ENCODE data around the gene FAM32A.
A peak's percentile ranks its signal among the peaks of the same experiment; 100 is the strongest.

FAM32A gene

DNA sequence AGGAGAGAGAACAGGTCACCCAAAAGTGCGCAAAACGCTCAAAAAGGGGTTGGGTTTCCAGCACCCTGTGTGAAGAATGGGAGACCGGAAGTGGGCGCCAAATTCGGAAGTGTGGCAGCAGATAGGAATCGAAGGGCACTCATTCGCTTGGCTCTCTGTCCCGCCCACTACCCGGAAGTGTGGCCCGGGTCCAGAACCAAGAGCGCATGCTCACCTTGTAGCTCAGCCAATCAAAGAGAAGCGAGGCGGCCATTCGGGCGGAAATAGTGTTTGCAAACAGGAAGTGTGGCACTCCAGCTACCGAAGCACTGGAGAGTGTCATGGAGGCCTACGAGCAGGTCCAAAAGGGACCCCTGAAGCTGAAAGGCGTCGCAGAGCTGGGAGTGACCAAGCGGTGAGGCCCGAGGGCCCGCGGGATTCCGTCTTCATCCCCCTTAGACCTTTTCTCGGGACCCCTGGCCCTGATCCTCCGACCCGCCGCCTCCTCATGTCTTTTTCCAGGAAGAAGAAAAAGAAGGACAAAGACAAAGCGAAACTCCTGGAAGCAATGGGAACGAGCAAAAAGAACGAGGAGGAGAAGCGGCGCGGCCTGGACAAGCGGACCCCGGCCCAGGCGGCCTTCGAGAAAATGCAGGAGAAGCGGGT, at the start of gene FAM32A:
Gene FAM32A, plus strand, starts transcription at position 288 of the 645 bp plus-strand sequence. Its CDS starts 33 bp downstream, at position 321.
- peak; percentile 99 for DNase-seq

GRCh38 chr19:16135430-16136127, 49.6 kb upstream of the FAM32A start:
- no peak for DNase-seq

- DNase-seq, result no peak
These were observed 48.8 kb upstream of the FAM32A start for GRCh38 chr19:16136185-16136999.

DNA sequence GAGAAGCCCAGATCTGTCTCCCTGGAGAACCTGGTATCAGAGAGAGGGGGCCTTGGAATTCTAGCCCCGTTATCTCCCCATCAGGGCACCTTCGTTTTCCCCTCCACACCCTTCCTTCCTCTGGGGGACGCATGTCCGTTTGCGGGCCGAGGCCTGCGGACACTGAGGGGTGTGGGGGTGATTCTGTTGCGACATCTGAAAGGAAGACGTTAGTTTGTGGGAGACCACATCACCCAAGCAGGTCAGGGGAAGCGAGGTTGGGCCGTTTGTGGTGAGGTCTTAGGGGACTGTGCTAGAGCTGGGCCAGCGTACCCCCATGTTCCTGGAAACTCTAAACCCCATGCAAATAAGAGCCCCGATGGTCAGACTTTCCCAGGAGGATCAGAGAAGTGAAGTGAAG, 45.5 kb upstream of the FAM32A start:
- no peak for DNase-seq

- no peak for DNase-seq
These were observed 44.2 kb upstream of the FAM32A start for GRCh38 chr19:16141043-16141442.

DNA sequence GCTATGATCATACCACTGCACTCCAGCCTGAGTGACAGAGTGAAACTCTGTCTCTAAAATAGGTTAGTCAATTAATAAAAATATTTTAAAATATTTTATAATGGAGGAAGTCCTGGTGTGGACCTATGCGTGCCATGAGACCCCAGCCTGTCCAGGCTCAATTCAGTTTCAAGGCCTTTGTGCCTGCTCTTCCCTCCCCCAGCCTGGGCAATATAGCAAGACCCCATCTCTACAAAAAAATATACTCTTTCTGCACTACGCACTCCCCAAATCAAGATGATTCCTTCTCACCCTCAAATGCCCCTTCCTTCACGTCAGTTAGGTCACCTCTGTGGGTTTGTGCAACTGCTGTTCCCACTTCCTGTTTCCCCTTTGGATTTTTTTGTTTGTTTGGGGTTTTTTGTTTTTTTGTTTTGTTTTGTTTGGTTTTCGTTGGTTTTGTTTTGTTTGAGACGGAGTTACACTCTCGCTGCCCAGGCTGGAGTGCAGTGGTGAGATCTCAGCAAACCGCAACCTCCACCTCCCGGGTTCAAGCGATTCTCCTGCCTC, 43.1 kb upstream of the FAM32A start:
- no peak for DNase-seq

- DNase-seq, result peak; percentile 85
These were observed 41.6 kb upstream of the FAM32A start, which contains the start of gene HSH2D for GRCh38 chr19:16143399-16144215. Gene HSH2D, plus strand, starts transcription at chr19:16143685. Its CDS starts 5,066 bp downstream, at chr19:16148751.

DNA sequence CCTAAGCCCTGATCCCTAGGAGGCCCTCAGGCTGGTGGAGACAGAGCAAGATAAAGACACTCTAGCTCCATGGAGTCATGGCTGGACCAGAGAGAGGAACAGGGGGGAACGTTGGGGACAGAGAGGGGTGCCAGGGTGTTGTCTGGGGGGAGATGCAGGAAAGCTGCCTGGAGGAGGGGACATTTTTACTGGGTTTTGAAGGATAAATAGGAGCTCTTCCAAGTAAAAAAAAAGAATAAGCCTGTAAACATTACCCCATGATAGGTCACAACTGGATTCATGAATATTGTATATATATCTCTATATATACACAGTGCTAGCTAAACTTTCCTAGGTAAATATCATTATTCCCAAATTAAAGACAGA, 41.0 kb upstream of the FAM32A start:
- no peak for DNase-seq

DNA sequence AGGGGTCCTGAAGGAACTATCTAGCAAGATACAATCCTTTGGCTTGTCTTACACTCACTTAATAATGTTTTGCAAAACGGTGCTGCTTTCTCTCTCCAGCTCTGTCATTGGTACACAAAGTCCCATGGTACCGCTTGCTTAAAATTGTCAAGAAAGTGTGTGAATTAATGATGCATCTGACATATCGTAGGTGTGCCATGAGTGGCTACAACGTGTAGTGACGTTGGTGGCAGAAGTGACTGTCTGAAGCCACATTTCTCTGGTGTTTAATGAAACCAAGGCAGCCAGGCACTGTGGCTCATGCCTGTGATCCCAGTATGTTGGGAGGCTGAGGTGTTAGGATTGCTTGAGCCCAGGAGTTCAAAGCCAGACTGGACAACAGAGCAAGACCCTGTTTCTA, 39.1 kb upstream of the FAM32A start:
- no peak for DNase-seq

- DNase-seq, result no peak
These were observed 36.6 kb upstream of the FAM32A start for GRCh38 chr19:16148443-16149229.

DNA sequence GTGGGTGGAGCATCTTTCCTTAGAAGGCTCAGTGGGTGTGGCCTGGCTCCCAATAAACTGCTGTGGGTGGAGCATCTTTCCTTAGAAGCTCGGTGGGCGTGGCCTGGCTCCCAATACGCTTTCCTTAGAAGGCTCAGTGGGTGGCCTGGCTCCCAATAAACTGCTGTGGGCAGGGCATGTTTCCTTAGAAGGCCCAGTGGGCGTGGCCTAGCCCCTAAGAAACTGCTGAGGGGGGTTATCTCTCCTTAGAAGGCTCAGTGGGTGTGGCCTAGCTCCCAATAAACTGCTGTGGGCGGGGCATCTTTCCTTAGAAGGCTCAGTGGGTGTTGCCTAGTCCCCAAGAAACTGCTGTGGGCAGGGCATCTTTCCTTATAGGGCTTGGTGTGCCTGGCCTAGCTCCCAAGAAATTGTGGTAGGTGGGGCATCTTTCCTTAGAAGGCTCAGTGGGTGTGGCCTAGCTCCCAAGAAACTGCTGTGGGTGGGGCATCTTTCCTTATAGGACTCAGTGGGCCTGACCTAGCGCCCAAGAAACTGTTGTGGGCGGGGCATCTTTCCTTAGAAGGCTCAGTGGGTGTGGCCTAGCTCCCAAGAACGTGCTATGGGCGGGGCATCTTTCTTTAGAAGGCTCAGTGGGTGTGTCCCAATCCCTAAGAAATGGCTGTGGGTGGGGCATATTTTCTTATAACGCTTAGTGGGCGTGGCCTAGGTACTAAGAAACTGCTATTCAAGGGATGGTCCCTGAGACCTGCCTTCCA, 31.5 kb upstream of the FAM32A start:
- DNase-seq, result no peak

DNA sequence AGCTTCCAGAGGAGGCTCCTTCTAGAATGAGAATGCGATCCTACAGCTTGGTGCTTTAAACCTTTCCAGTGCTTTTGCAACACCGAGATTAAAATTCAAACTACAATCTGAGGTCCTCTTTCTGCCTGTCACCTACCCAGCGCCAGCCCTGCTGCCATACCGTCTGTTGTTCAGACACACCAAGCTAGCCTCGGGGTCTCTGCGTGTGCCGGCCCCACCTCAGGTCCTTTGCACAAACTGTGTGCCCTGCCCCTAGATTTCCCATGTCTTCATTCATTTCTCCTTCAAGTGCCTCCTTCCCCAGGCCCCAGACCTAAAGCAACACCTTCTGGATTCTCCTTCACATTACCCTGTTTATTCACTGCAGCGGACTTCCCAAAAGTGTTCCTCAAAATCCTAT, 30.7 kb upstream of the FAM32A start:
- DNase-seq, result no peak

DNA sequence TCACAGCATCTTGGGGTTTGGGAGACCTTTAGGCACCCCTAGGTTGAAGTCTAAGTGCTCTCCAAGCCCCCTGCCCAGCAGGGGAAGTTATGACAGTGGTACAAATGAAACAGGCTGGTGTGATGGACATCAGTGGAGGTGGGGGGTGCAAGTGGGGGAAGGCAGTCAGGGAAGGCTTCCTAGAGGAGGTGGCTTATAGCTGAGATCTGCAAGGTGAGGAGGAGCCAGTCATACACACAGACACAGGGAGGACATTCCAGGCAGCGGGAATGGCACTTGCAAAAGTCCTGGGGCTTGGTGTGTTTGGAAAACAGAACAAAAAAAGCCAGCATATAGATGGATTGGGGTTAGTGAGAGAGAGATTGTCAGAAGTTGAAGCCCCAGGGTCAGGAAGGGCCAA, 30.1 kb upstream of the FAM32A start:
- DNase-seq, result no peak

GRCh38 chr19:16156904-16157303, 28.3 kb upstream of the FAM32A start:
- DNase-seq, result no peak

DNA sequence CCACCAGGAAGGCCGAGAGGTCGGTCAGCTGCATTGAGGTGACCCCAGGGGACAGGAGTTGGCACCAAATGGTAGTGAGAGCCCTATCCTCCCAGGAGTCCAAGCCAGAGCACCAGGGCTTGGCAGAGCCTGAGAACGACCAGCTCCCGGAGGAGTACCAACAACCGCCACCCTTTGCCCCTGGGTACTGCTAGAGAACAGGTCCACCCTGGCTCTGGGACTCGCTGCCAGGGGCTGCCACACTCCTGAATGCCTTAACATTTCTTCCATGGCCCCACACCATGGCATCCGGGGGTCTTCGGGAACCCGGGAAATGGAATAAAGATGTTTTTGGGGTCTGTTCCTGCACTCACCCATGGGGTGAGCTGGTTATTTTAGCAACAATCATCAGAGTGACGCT, 27.6 kb upstream of the FAM32A start:
- no peak for DNase-seq

DNA sequence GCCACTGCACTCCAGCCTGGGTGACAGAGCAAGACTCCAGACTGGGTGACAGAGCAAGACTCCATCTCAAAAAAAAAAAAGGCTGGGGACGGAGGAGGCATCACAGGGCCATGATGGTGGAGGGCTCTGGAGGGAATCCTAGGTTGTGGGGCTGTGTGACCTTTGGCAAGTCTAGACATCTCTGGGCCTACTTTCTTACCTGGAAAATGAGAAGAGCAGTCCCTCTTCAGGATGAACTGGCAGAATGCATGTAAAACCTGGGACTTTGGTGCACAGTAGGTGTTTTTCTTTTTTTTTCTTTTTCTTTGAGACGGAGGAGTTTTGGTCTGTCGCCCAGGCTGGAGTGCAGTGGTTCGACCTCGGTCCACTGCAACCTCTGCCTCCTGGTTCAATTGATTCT, 25.6 kb upstream of the FAM32A start:
- no peak for DNase-seq

DNA sequence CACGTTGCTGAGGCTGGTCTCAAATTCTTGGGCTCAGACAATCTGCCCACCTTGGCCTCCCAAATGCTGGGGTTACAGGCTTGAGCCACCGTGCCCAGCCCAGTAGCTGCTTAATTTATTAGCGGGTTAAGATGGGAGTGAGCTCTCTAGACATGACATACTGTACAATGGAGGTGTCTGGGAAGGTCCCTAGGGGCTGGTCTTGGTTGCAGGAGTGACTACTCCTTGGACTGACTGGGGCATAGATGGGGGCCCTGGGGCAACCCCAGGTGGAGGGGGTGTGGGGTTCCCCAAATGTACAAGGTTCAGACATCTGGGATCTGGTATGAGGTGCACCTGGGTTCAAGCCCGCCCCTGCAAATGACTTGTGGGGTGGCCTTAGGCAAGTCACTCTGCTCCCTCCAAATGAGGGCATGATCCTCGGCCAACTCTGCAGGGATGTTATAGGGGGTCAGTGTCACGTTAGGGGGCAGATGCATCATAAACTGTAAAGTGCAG, 24.7 kb upstream of the FAM32A start:
- no peak for DNase-seq

DNA sequence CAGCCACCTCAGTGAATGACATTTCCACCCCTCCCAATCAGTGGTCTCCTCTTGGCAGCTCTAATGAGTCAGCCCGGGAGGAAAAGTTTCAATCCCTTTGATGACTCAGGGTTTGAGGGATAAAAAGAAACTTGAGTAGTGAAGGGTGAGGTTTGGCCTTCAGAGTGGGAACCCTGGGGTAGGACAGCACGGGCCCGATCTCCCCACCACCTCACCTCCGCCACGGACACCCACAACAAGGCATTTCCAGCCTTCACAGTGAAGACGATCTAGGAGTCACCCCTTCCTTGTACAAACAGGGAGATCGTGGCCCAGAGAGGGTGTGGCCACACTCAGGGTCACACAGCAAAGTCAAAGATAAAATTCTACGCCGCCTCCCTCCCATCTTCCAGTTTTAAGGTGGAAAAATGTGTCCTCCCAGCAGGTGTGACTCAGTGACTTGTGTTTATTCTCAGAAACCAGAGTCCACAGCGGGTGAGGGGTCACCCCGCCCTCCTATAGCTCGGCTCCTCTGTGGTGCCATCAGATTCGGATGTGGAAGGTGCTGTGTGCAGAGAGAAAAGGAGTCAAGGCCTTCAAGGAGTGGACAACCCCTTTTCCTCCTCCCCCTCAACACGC, 24.2 kb upstream of the FAM32A start:
- peak; percentile 76 for DNase-seq

- DNase-seq, result peak; percentile 52
These were observed 23.4 kb upstream of the FAM32A start for GRCh38 chr19:16161840-16162239.

DNA sequence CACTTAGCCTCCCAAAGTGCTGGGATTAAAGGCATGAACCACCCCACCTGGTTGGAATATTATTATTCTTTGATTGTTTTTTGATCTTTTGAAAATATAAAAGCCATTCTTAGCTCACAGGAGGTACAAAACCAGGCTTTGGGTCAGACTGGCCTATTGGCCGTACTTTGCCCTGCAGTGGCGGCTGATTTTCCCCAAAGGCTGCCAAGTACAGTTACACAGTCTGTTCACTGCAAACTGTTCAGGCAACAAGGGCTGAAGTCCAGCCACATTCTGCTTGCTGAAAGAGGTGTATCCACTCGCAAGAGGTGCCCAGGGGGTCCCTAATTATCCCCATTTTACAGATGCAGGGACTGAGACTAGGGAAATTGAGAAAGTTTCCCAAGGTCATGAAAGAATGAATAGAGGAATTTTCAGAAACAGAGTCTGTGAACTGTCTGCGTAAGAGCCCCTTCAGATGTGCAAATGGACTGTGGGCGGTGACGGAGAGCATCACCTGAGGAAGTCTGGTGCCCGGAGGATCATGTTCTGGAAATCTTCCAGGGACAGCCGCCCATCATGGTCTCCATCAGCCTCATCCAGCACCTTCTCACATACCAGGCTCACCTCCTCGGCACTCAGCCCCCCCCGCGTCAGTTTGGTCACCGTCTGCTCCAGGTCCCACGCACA, 20.9 kb upstream of the FAM32A start:
- no peak for DNase-seq
